ENCODE measurements around the gene CERS6. TPM values are rescaled to one million over a fixed set of nuclear protein-coding genes. Genes with fewer than 3 reads are reported as not detected.

Gene CERS6
- total RNA-seq, 1 experiment from 2014 or later, result 30.3 TPM

DNA sequence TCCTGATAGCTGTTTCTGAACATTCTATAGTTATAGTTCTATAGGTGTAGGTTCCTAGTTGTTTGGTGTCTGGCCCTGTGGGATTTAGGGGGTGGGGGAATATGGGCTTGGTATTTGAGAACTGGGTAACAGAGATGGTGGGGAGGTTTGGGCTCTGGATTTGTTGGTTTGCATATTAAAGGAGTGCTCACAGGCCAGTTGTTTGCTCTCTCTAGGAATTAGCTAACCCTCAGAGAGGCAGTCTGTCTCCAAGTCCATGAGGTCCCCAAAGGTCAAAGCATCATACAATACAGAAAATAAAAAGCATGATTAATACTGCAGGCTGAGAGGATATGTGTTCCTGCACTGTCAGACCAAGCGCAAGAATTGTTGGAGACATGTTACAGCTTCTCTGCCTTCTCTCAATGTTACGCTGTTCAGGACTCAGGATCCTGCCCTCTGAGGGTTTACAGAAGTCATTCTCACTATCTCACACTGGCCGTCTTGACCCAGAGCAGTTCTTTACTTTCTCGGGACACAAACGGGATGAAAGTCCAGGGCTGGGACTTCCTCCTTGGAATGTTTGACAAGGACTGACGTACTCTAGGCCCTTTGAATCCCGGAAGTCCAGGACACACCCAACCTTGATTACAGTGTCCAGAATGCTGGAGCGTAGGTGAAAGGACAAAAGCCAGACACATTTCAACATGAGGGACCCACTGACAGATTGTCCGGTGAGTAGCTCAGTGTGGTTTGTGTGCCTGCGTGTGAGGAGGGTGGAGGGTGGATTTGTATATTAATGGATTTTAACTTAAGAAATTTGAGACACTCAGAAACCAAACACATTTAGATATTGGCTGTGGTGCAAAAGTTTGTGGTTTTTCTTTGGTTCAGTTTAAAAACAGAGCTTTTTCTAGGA is 346.1 kb downstream of the CERS6 start, which contains the start of gene NOSTRIN:
Gene NOSTRIN (plus strand): TSS at position 677 of the 898 bp plus-strand sequence. CDS start 10 bp downstream, at position 687.
- peaks cover 2% of the 10 kb centered on the region; the same call in 1 of the 2 replicates for H3K27me3 ChIP-seq (ENCODE audit: control insufficient read depth, insufficient read depth, low read length)
- TF ChIP-seq, protein P1, sequence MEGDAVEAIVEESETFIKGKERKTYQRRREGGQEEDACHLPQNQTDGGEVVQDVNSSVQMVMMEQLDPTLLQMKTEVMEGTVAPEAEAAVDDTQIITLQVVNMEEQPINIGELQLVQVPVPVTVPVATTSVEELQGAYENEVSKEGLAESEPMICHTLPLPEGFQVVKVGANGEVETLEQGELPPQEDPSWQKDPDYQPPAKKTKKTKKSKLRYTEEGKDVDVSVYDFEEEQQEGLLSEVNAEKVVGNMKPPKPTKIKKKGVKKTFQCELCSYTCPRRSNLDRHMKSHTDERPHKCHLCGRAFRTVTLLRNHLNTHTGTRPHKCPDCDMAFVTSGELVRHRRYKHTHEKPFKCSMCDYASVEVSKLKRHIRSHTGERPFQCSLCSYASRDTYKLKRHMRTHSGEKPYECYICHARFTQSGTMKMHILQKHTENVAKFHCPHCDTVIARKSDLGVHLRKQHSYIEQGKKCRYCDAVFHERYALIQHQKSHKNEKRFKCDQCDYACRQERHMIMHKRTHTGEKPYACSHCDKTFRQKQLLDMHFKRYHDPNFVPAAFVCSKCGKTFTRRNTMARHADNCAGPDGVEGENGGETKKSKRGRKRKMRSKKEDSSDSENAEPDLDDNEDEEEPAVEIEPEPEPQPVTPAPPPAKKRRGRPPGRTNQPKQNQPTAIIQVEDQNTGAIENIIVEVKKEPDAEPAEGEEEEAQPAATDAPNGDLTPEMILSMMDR (IDR thresholded peaks at IDR 0.05), result no peak
- no peak for ATAC-seq
- no peaks in the 10 kb centered on the region for H3K4me1 ChIP-seq (ENCODE audit: control insufficient read depth, insufficient read depth, low read length)
- intact Hi-C loops (cut with micrococcal nuclease; ENCODE audit: unreplicated experiment), result no loop called here
- H3K36me3 ChIP-seq (ENCODE audit: control insufficient read depth, insufficient read depth, low read length), result no peaks in the 10 kb centered on the region
- H3K9me3 ChIP-seq (ENCODE audit: control insufficient read depth, insufficient read depth, low read depth, low read length), result no peaks in the 10 kb centered on the region
- no peak within 1 kb of the TSS for H3K4me3 ChIP-seq (ENCODE audit: low read depth in 2 of 2, low read length in 2 of 2)
- BruUV-seq (replicated peaks), result no TSS peak
- POLR2A ChIA-PET, result no interaction called here
- H3K27ac ChIP-seq (ENCODE audit: low read length), result no peak within 1 kb of the TSS
- in situ Hi-C loops (cut with HindIII; ENCODE audit: low pct_unique_long_range_greater_than_20kb, low sequenced_read_pairs), result no loop called here
- CTCF ChIA-PET, result no interaction called here
- DNase-seq (ENCODE audit: low read depth, low spot score), result no peak

DNA sequence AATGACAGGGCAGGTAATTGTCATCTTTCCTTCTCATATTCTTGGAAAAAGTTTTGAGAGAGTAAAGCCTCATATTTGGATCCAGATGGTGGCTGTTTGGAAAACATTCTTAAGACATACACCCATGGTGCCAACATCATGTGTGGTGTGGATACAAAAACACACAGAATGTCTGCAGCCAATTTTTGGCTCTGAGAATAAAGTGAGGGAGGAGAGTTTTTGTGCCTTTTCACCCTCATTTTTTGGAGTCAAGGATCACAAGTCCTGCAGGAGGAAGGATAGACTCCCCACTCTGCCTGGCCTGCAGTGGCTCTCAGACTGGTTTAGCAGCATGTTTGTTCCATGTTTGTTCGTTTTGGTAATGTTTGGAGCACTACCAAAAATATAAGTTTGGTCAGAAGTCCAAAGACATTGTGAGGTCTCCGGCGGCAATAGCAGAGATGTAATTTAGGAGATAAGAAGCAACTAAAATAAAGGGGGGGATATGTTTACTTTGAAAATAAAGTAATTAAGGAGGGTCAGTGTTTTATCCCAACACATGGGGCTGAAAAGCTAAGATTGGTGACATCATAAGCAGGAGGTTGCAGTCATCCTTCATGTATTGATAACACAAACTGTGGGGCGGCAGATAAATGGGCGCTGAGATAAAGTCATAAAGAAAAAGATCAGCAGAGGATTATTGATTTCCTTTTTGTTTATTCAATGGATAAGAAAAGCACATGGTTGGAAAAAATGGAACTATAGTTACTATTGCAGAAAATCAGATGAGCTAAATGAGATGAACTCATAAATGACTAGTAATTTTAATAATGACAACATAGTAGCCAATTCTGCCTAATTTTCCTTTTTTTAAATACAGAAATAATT is 347.0 kb downstream of the CERS6 start:
- BruUV-seq (replicated peaks), result no TSS peak
- no peak overlapping the region for H3K4me3 ChIP-seq (ENCODE audit: low read depth in 2 of 2, low read length in 2 of 2)

More for the DNA sequence above, 347.0 kb downstream of the CERS6 start:
- ChIA-PET CTCF (no interaction called here), POLR2A (no interaction called here)
- H3K27ac ChIP-seq (ENCODE audit: low read length), result no peak overlapping the region
- no peaks in the 10 kb centered on the region for H3K4me1 ChIP-seq (ENCODE audit: control insufficient read depth, insufficient read depth, low read length)
- in situ Hi-C loops (cut with HindIII; ENCODE audit: low pct_unique_long_range_greater_than_20kb, low sequenced_read_pairs) (no loop called here), intact Hi-C loops (cut with micrococcal nuclease; ENCODE audit: unreplicated experiment) (no loop called here)
- H3K27me3 ChIP-seq (ENCODE audit: control insufficient read depth, insufficient read depth, low read length), result peaks cover 2% of the 10 kb centered on the region; the same call in 1 of the 2 replicates
- DNase-seq (ENCODE audit: low read depth, low spot score), result no peak
- H3K9me3 ChIP-seq (ENCODE audit: control insufficient read depth, insufficient read depth, low read depth, low read length), result no peaks in the 10 kb centered on the region
- H3K36me3 ChIP-seq (ENCODE audit: control insufficient read depth, insufficient read depth, low read length), result no peaks in the 10 kb centered on the region
- ATAC-seq, result no peak
- no peak for TF ChIP-seq SIN3A (IDR thresholded peaks at IDR 0.05; ENCODE audit: borderline replicate concordance, insufficient read depth, low read depth, low read length)
- TF ChIP-seq, protein P1 (IDR thresholded peaks at IDR 0.05), result no peak
- TF ChIP-seq TCF7L2 (IDR thresholded peaks at IDR 0.05; ENCODE audit: low read depth, low read length), result no peak
- TF ChIP-seq, protein P2, sequence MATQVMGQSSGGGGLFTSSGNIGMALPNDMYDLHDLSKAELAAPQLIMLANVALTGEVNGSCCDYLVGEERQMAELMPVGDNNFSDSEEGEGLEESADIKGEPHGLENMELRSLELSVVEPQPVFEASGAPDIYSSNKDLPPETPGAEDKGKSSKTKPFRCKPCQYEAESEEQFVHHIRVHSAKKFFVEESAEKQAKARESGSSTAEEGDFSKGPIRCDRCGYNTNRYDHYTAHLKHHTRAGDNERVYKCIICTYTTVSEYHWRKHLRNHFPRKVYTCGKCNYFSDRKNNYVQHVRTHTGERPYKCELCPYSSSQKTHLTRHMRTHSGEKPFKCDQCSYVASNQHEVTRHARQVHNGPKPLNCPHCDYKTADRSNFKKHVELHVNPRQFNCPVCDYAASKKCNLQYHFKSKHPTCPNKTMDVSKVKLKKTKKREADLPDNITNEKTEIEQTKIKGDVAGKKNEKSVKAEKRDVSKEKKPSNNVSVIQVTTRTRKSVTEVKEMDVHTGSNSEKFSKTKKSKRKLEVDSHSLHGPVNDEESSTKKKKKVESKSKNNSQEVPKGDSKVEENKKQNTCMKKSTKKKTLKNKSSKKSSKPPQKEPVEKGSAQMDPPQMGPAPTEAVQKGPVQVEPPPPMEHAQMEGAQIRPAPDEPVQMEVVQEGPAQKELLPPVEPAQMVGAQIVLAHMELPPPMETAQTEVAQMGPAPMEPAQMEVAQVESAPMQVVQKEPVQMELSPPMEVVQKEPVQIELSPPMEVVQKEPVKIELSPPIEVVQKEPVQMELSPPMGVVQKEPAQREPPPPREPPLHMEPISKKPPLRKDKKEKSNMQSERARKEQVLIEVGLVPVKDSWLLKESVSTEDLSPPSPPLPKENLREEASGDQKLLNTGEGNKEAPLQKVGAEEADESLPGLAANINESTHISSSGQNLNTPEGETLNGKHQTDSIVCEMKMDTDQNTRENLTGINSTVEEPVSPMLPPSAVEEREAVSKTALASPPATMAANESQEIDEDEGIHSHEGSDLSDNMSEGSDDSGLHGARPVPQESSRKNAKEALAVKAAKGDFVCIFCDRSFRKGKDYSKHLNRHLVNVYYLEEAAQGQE (IDR thresholded peaks at IDR 0.05; ENCODE audit: insufficient read depth in 1 of 2, low read depth in 2 of 2, low read length in 1 of 2), result no peak
- no peak for TF ChIP-seq POLR2AphosphoS5 (IDR thresholded peaks at IDR 0.05; ENCODE audit: low read depth, low read length)
